OCI-LY1 (cell line): ENCODE data around the gene LRRD1.
"Not testable (repeated sequence)": the region's sequence is repeated elsewhere in the genome, so short reads cannot be mapped to it uniquely, and the experiment has no call there.

Source experiments
- H2AFZ ChIP-seq: fragments of 200-600 bp; sonication (generic), shearing (Covaris generic); 2 replicates; pipeline ENCODE4 v1.6.0; 2014; ENCODE audit warnings: antibody characterized with exemption, mild to moderate bottlenecking, low read length
- H3F3A ChIP-seq: fragments of 200-600 bp; sonication (generic), shearing (Covaris generic); 2 replicates; pipeline ENCODE4 v1.6.0; 2014; ENCODE audit warnings: mild to moderate bottlenecking, antibody characterized with exemption, low read length, moderate library complexity; ENCODE audit not compliant: insufficient read depth
- H3K27ac ChIP-seq: fragments of 200-600 bp; sonication (generic); 2 replicates; pipeline ENCODE4 v1.5.1; 2014; ENCODE audit warnings: low read length, mixed run types, mild to moderate bottlenecking, low read depth; ENCODE audit not compliant: poor library complexity, severe bottlenecking
- H3K27me3 ChIP-seq: fragments of 200-600 bp; sonication (generic); 2 replicates; pipeline ENCODE4 v1.6.0; 2014; ENCODE audit warnings: antibody characterized with exemption, mild to moderate bottlenecking, low read length, moderate library complexity; ENCODE audit not compliant: insufficient read depth
- H3K36me3 ChIP-seq: fragments of 200-600 bp; sonication (generic); 2 replicates; pipeline ENCODE4 v1.6.1; 2014; ENCODE audit warnings: mild to moderate bottlenecking, antibody characterized with exemption, low read length, moderate library complexity, mixed read lengths; ENCODE audit not compliant: insufficient read depth
- H3K4me1 ChIP-seq: fragments of 200-600 bp; sonication (generic); 2 replicates; pipeline ENCODE4 v1.5.1; 2014; ENCODE audit warnings: mild to moderate bottlenecking, low read length, moderate library complexity; ENCODE audit not compliant: insufficient read depth, severe bottlenecking
- H3K4me2 ChIP-seq: fragments of 200-600 bp; sonication (generic), shearing (Covaris generic); 2 replicates; pipeline ENCODE4 v1.6.1; 2014; ENCODE audit warnings: low read length
- H3K4me3 ChIP-seq: fragments of 200-600 bp; sonication (generic); 2 replicates; pipeline ENCODE4 v1.5.1; 2014; ENCODE audit warnings: low read length, low read depth, mild to moderate bottlenecking, mixed read lengths; ENCODE audit not compliant: poor library complexity, severe bottlenecking
- H3K79me2 ChIP-seq: fragments of 200-600 bp; shearing (Covaris generic); 2 replicates; pipeline ENCODE4 v1.6.1; 2016; ENCODE audit warnings: mixed run types, low read length, mixed read lengths; ENCODE audit not compliant: insufficient read depth
- H3K9ac ChIP-seq: fragments of 200-600 bp; sonication (generic), shearing (Covaris generic); 2 replicates; pipeline ENCODE4 v1.6.1; 2014; ENCODE audit warnings: mild to moderate bottlenecking, low read length, mixed read lengths
- H3K9me2 ChIP-seq: fragments of 200-600 bp; sonication (generic), shearing (Covaris generic); 2 replicates; pipeline ENCODE4 v1.6.1; 2014; ENCODE audit warnings: low read depth, mild to moderate bottlenecking, low read length, mixed read lengths
- H3K9me3 ChIP-seq: fragments of 200-600 bp; shearing (Covaris generic); 2 replicates; pipeline ENCODE4 v1.6.1; 2014; ENCODE audit warnings: low read length, mixed read lengths
- H4K20me1 ChIP-seq: fragments of 200-600 bp; sonication (generic), shearing (Covaris generic); 2 replicates; pipeline ENCODE4 v1.6.0; 2016; ENCODE audit warnings: mild to moderate bottlenecking, low read length; ENCODE audit not compliant: insufficient read depth
- CTCF ChIP-seq: fragments of 200-600 bp; sonication (generic), shearing (Covaris generic); IDR thresholded peaks from 2 replicates; pipeline ENCODE4 v1.5.1; 2017; ENCODE audit warnings: mild to moderate bottlenecking, antibody characterized with exemption, low read length, moderate library complexity, mixed read lengths
- EZH2 ChIP-seq: fragments of 200-600 bp; sonication (generic), shearing (Covaris generic); IDR thresholded peaks from 2 replicates; pipeline ENCODE4 v1.8.0; 2017; ENCODE audit warnings: borderline replicate concordance, mixed run types, mild to moderate bottlenecking, antibody characterized with exemption, low read length, moderate library complexity, mixed read lengths

Gene LRRD1

DNA sequence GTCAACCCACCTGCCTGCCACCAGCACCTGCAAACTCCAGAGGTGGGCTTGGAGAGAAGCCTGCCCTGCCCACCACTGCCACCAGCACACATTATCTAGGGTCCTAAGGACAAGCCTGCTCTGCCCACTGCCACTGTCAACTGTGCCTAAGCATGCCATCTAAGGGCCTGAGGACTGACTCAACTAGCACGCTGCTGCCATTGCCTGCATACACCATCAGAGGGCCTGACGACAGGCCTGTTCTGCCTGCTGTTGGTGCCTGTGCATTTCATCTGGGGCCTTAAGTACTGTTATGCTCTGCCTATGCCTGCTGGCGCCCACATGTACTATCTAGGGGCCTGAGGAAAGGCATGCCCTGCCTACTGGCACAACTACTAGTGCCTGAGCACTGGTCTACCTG is 27.0 kb upstream of the LRRD1 start:
- Histone ChIP-seq H3K9ac (no peak overlapping the region), H4K20me1 (no peaks in the 10 kb centered on the region), H3K79me2 (no peaks in the 10 kb centered on the region), H3K4me3 (no peak overlapping the region), H3K27me3 (no peaks in the 10 kb centered on the region), H2AFZ (no peak overlapping the region), H3F3A (no peaks in the 10 kb centered on the region), H3K4me1 (no peaks in the 10 kb centered on the region), H3K4me2 (no peak overlapping the region), H3K9me2 (no peaks in the 10 kb centered on the region), H3K27ac (no peak overlapping the region), H3K9me3 (peaks cover 12% of the 10 kb centered on the region; the same call in 1 of the 2 replicates), H3K36me3 (peaks cover 90% of the 10 kb centered on the region)
- TF ChIP-seq CTCF, result no peak
- no peak for TF ChIP-seq EZH2

- Histone ChIP-seq H3K4me2 (no peak overlapping the region), H3K9me2 (no peaks in the 10 kb centered on the region), H3F3A (no peaks in the 10 kb centered on the region), H2AFZ (no peak overlapping the region), H3K4me3 (no peak overlapping the region), H3K79me2 (no peaks in the 10 kb centered on the region), H3K9ac (no peak overlapping the region), H3K36me3 (peaks cover 70% of the 10 kb centered on the region), H3K4me1 (no peaks in the 10 kb centered on the region), H4K20me1 (no peaks in the 10 kb centered on the region), H3K27me3 (no peaks in the 10 kb centered on the region), H3K27ac (no peak overlapping the region), H3K9me3 (no peaks in the 10 kb centered on the region)
- TF ChIP-seq EZH2 (no peak), CTCF (no peak; the same call in 1 of the 2 replicates)
Observed at GRCh38 chr7:92200791-92201190, 21.8 kb upstream of the LRRD1 start.

- Histone ChIP-seq H4K20me1 (no peaks in the 10 kb centered on the region), H3K9ac (no peak overlapping the region), H2AFZ (no peak overlapping the region), H3K9me3 (peaks cover 15% of the 10 kb centered on the region), H3K9me2 (no peaks in the 10 kb centered on the region), H3F3A (no peaks in the 10 kb centered on the region), H3K4me2 (no peak overlapping the region), H3K27ac (no peak overlapping the region), H3K4me1 (no peaks in the 10 kb centered on the region), H3K36me3 (0 out of 2 replicates have a peak, but pooled peaks cover 5% of the 10 kb centered on the region), H3K27me3 (no peaks in the 10 kb centered on the region), H3K4me3 (no peak overlapping the region), H3K79me2 (no peaks in the 10 kb centered on the region)
- no peak for TF ChIP-seq CTCF
- TF ChIP-seq EZH2, result no peak
Observed at GRCh38 chr7:92192326-92192725, 13.4 kb upstream of the LRRD1 start.

- H4K20me1 ChIP-seq, H3K4me1 ChIP-seq, H3K4me2 ChIP-seq, H3K4me3 ChIP-seq, H3K27me3 ChIP-seq, H3F3A ChIP-seq, H3K9me2 ChIP-seq, H3K79me2 ChIP-seq, H3K36me3 ChIP-seq, H3K27ac ChIP-seq, H3K9ac ChIP-seq, H2AFZ ChIP-seq: not testable (repeated sequence)
- H3K9me3 ChIP-seq, result peaks cover 11% of the 10 kb centered on the region
Observed at GRCh38 chr7:92189246-92189645, 10.3 kb upstream of the LRRD1 start.

DNA sequence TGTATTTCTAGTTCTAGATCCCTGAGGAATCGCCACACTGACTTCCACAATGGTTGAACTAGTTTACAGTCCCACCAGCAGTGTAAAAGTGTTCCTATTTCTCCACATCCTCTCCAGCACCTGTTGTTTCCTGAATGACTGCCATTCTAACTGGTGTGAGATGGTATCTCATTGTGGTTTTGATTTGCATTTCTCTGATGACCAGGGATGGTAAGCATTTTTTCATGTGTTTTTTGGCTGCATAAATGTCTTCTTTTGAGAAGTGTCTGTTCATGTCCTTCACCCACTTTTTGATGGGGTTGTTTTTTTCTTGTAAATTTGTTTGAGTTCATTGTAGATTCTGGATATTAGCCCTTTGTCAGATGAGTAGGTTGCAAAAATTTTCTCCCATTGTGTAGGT is 5.4 kb upstream of the LRRD1 start:
- H3K27me3 ChIP-seq, H4K20me1 ChIP-seq, H3K9me3 ChIP-seq, H3K4me1 ChIP-seq, H2AFZ ChIP-seq, H3F3A ChIP-seq, H3K79me2 ChIP-seq, H3K9me2 ChIP-seq, H3K4me2 ChIP-seq, H3K36me3 ChIP-seq, H3K4me3 ChIP-seq, H3K9ac ChIP-seq, H3K27ac ChIP-seq: not testable (repeated sequence)
